ENCODE data around the gene OPRD1.
A peak's percentile ranks its signal among the peaks of the same experiment; 100 is the strongest.

The OPRD1 gene

GRCh38 chr1:28894785-28895184 lies 82.8 kb downstream of the OPRD1 start:
- Mint-ChIP-seq H3K4me3 (no peak overlapping the region), H3K4me1 (ENCODE audit: low read depth) (peaks cover 24% of the 10 kb centered on the region), H3K27me3 (no peaks in the 10 kb centered on the region), H3K36me3 (ENCODE audit: low read depth) (peaks cover 22% of the 10 kb centered on the region), H3K27ac (no peak overlapping the region), H3K9me3 (no peaks in the 10 kb centered on the region)

- Mint-ChIP-seq H3K4me1 (ENCODE audit: low read depth) (peaks cover 23% of the 10 kb centered on the region), H3K4me3 (no peak overlapping the region), H3K36me3 (ENCODE audit: low read depth) (peaks cover 20% of the 10 kb centered on the region), H3K27ac (no peak overlapping the region), H3K9me3 (no peaks in the 10 kb centered on the region), H3K27me3 (no peaks in the 10 kb centered on the region)
Measured at GRCh38 chr1:28895896-28896608, 84.1 kb downstream of the OPRD1 start.

GRCh38 chr1:28896609-28896986 lies 84.6 kb downstream of the OPRD1 start:
- Mint-ChIP-seq H3K9me3 (no peaks in the 10 kb centered on the region), H3K36me3 (ENCODE audit: low read depth) (peaks cover 18% of the 10 kb centered on the region), H3K27me3 (no peaks in the 10 kb centered on the region), H3K4me1 (ENCODE audit: low read depth) (peaks cover 23% of the 10 kb centered on the region), H3K4me3 (no peak overlapping the region), H3K27ac (no peak overlapping the region)

- Mint-ChIP-seq H3K9me3 (no peaks in the 10 kb centered on the region), H3K36me3 (ENCODE audit: low read depth) (peaks cover 18% of the 10 kb centered on the region), H3K27ac (no peak overlapping the region), H3K4me3 (no peak overlapping the region), H3K27me3 (no peaks in the 10 kb centered on the region), H3K4me1 (ENCODE audit: low read depth) (peaks cover 21% of the 10 kb centered on the region)
Measured at GRCh38 chr1:28897789-28898188, 85.8 kb downstream of the OPRD1 start.

- Mint-ChIP-seq H3K27me3 (no peaks in the 10 kb centered on the region), H3K36me3 (ENCODE audit: low read depth) (peaks cover 16% of the 10 kb centered on the region), H3K4me3 (no peak overlapping the region), H3K4me1 (ENCODE audit: low read depth) (peaks cover 18% of the 10 kb centered on the region), H3K27ac (peak overlapping the region; percentile 43), H3K9me3 (no peaks in the 10 kb centered on the region)
Measured at GRCh38 chr1:28898405-28898881, 86.5 kb downstream of the OPRD1 start.

- H3K4me3 Mint-ChIP-seq: no peak overlapping the region
- H3K27ac Mint-ChIP-seq: no peak overlapping the region
- peaks cover 14% of the 10 kb centered on the region for H3K4me1 Mint-ChIP-seq (ENCODE audit: low read depth)
- no peaks in the 10 kb centered on the region for H3K27me3 Mint-ChIP-seq
- H3K9me3 Mint-ChIP-seq: peaks cover 1% of the 10 kb centered on the region
- peaks cover 15% of the 10 kb centered on the region for H3K36me3 Mint-ChIP-seq (ENCODE audit: low read depth)
Measured at GRCh38 chr1:28899267-28899666, 87.3 kb downstream of the OPRD1 start.

- Mint-ChIP-seq H3K9me3 (peaks cover 4% of the 10 kb centered on the region), H3K27me3 (no peaks in the 10 kb centered on the region), H3K4me3 (no peak overlapping the region), H3K27ac (no peak overlapping the region), H3K36me3 (ENCODE audit: low read depth) (peaks cover 16% of the 10 kb centered on the region), H3K4me1 (ENCODE audit: low read depth) (peaks cover 14% of the 10 kb centered on the region)
Measured at GRCh38 chr1:28900562-28900961, 88.6 kb downstream of the OPRD1 start.

- Mint-ChIP-seq H3K27ac (no peak overlapping the region), H3K9me3 (peaks cover 4% of the 10 kb centered on the region), H3K36me3 (ENCODE audit: low read depth) (peaks cover 17% of the 10 kb centered on the region), H3K4me1 (ENCODE audit: low read depth) (peaks cover 12% of the 10 kb centered on the region), H3K27me3 (no peaks in the 10 kb centered on the region), H3K4me3 (no peak overlapping the region)
Measured at GRCh38 chr1:28902738-28903137, 90.8 kb downstream of the OPRD1 start.

GRCh38 chr1:28905921-28906666 lies 94.1 kb downstream of the OPRD1 start:
- Mint-ChIP-seq H3K9me3 (peaks cover 4% of the 10 kb centered on the region), H3K27ac (no peak overlapping the region), H3K36me3 (ENCODE audit: low read depth) (peaks cover 17% of the 10 kb centered on the region), H3K4me3 (no peak overlapping the region), H3K27me3 (no peaks in the 10 kb centered on the region), H3K4me1 (ENCODE audit: low read depth) (no peaks in the 10 kb centered on the region)

GRCh38 chr1:28909198-28909597 lies 97.2 kb downstream of the OPRD1 start:
- Mint-ChIP-seq H3K27ac (no peak overlapping the region), H3K4me1 (ENCODE audit: low read depth) (peaks cover 9% of the 10 kb centered on the region), H3K4me3 (no peak overlapping the region), H3K36me3 (ENCODE audit: low read depth) (peaks cover 11% of the 10 kb centered on the region), H3K27me3 (no peaks in the 10 kb centered on the region), H3K9me3 (peaks cover 3% of the 10 kb centered on the region)

- Mint-ChIP-seq H3K4me3 (no peak overlapping the region), H3K27me3 (no peaks in the 10 kb centered on the region), H3K27ac (no peak overlapping the region), H3K9me3 (no peaks in the 10 kb centered on the region), H3K36me3 (ENCODE audit: low read depth) (peaks cover 8% of the 10 kb centered on the region), H3K4me1 (ENCODE audit: low read depth) (peaks cover 16% of the 10 kb centered on the region)
Measured at GRCh38 chr1:28910379-28911115, 98.6 kb downstream of the OPRD1 start.

GRCh38 chr1:28913786-28914227 lies 101.8 kb downstream of the OPRD1 start:
- Mint-ChIP-seq H3K27me3 (no peaks in the 10 kb centered on the region), H3K9me3 (no peaks in the 10 kb centered on the region), H3K36me3 (ENCODE audit: low read depth) (peaks cover 4% of the 10 kb centered on the region), H3K4me3 (peak overlapping the region; percentile 83), H3K4me1 (ENCODE audit: low read depth) (peaks cover 49% of the 10 kb centered on the region), H3K27ac (peak overlapping the region; percentile 90)

- no peaks in the 10 kb centered on the region for H3K9me3 Mint-ChIP-seq
- no peaks in the 10 kb centered on the region for H3K27me3 Mint-ChIP-seq
- H3K4me1 Mint-ChIP-seq (ENCODE audit: low read depth): peaks cover 55% of the 10 kb centered on the region
- H3K27ac Mint-ChIP-seq: peak within 1 kb of the TSS; percentile 95
- H3K4me3 Mint-ChIP-seq: peak within 1 kb of the TSS; percentile 95
- H3K36me3 Mint-ChIP-seq (ENCODE audit: low read depth): peaks cover 5% of the 10 kb centered on the region
Measured at GRCh38 chr1:28914228-28915030, 102.5 kb downstream of the OPRD1 start, which contains the start of gene EPB41. TSS of gene EPB41 (plus strand) at chr1:28914569. CDS start at chr1:28987438, 72,869 bp downstream.

Measured in stimulated activated naive CD8-positive, alpha-beta T cell treated with anti-CD3 and anti-CD28 coated beads, Interleukin-15, Interleukin-2, amounts not matched to agents 100 ng/mL and 50 ng/mL, for 24 hours (primary cell).